ENCODE results near the gene EVL.

The EVL gene

DNA sequence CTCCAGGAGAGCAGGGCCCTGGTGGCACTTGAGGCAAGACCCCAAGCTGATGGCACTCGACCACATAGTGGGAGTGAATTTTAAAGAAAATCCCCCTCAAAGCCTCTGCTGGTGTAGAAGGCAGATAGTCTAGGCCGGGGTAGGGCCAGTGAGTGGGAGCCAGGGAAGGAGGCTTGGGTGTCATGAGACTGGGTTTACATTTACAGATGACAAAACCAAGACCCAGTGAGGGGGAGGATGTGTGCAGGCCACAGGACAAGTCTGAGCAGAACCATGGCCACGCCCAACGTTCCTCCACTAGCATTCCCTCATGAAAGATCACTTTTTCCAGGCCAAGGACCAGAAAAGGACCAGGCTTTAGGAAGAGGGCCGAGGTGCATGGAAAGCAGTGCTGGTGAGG is 42.0 kb downstream of the EVL start:
- Histone ChIP-seq H3K36me3 (ENCODE audit: control insufficient read depth, low read depth, low read length) (no peaks in the 10 kb centered on the region), H3K27ac (ENCODE audit: low read length) (no peak overlapping the region), H3K4me1 (ENCODE audit: control insufficient read depth, low read depth, low read length) (peaks cover 3% of the 10 kb centered on the region), H3K27me3 (ENCODE audit: control insufficient read depth, insufficient read depth, low read length) (no peaks in the 10 kb centered on the region), H3K9ac (ENCODE audit: low read length) (no peak overlapping the region), H3K9me3 (ENCODE audit: control insufficient read depth, low read depth, low read length) (no peaks in the 10 kb centered on the region), H3K4me3 (ENCODE audit: low read length) (no peak overlapping the region)

DNA sequence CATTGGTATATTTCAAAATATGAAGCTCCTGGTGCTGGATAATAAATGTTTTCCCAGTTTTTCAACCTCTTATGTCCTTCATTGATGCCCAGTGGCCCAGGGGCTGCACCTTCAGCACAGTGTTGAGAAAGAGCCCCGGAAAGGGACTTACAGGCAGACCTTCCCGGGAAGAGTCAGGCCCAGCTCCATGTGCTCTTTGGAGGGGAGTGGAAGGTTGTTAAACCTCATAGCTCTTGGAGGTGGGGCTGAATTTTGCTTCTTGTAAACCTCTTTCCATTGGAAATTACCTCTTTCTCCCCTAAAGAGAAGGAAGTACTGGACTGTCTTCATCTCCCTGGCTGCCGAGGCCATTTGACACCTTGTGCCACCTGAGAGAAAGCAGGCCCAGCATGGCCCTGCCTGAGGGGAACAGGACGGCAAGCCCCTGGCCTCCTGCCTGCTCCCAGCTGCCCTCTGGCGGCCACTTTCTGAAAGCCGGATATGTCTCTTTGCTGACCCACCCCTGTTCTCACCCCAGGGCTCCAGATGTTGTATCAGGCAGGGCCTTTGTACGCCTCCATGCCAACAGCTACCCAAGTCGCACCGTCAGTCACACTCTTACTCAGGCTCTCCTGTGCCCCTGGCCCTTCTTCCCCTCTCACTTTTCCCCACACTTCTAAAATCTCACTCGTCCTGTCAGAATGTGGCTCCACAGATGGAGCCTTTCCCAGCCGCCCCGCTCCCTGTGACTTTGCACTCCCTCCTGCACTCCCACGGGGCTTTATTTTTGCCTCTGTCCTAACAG is 43.0 kb downstream of the EVL start:
- Histone ChIP-seq H3K4me3 (ENCODE audit: low read length) (no peak overlapping the region), H3K27ac (ENCODE audit: low read length) (no peak overlapping the region), H3K36me3 (ENCODE audit: control insufficient read depth, low read depth, low read length) (no peaks in the 10 kb centered on the region), H3K9ac (ENCODE audit: low read length) (no peak overlapping the region), H3K4me1 (ENCODE audit: control insufficient read depth, low read depth, low read length) (peaks cover 3% of the 10 kb centered on the region), H3K9me3 (ENCODE audit: control insufficient read depth, low read depth, low read length) (no peaks in the 10 kb centered on the region), H3K27me3 (ENCODE audit: control insufficient read depth, insufficient read depth, low read length) (no peaks in the 10 kb centered on the region)

DNA sequence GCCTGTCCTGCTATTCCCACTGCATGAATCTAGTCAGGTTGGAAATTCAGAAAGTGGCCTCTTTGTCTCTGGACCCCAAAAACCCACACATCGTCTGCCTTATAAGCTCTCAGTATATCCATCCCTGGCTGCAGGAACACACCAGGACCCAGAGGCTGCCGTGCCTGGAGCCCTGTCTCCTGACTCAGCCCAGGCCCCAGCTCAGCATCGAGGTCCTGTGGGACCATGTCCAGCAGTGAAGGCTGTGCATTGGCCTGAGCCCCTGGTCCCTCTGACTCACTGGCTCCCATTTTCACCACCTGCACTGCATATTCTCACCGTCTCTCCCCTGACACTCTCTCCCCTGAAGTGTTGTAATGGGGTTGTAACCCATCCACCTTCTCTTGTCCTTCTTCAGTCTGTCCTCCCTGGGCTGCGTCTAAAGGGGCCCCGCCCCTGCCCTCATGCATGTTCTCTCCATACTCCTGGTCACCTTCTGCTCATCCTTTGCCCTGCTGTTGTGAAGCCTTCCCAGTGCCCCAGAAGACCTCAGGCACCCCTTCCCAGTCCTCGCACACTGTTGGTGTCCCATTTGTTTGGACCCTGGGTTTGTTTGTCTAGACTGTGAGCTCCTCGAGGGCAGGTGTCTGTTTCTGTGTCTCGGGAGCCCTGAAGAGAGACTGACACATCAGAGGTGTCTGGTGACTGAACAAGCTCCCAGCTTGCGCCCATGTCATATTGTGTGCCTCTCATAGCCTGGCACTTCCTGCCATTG is 43.8 kb downstream of the EVL start:
- H3K27me3 ChIP-seq (ENCODE audit: control insufficient read depth, insufficient read depth, low read length), result no peaks in the 10 kb centered on the region
- H3K27ac ChIP-seq (ENCODE audit: low read length), result no peak overlapping the region
- peaks cover 3% of the 10 kb centered on the region for H3K4me1 ChIP-seq (ENCODE audit: control insufficient read depth, low read depth, low read length)
- no peak overlapping the region for H3K9ac ChIP-seq (ENCODE audit: low read length)
- H3K4me3 ChIP-seq (ENCODE audit: low read length), result no peak overlapping the region
- H3K9me3 ChIP-seq (ENCODE audit: control insufficient read depth, low read depth, low read length), result no peaks in the 10 kb centered on the region
- H3K36me3 ChIP-seq (ENCODE audit: control insufficient read depth, low read depth, low read length), result no peaks in the 10 kb centered on the region

DNA sequence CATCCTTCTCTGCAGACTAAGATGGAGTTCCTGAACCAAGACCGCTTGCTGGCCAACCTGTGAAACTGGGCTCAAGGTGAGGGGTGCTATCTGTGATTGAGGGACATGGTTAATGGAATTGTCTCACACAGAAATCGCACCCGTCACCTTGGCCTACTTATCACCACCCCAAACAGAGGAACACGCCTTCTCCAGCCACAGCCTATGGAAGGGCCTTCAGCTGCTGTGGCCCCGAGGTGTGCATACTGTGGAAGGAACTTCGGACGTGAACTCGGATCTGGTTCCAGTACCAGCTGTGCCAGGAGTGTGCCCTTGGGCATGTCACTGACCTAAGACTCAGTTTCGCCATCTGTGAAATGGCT is 44.4 kb downstream of the EVL start:
- no peaks in the 10 kb centered on the region for H3K27me3 ChIP-seq (ENCODE audit: control insufficient read depth, insufficient read depth, low read length)
- no peak overlapping the region for H3K27ac ChIP-seq (ENCODE audit: low read length)
- no peaks in the 10 kb centered on the region for H3K36me3 ChIP-seq (ENCODE audit: control insufficient read depth, low read depth, low read length)
- no peak overlapping the region for H3K9ac ChIP-seq (ENCODE audit: low read length)
- H3K9me3 ChIP-seq (ENCODE audit: control insufficient read depth, low read depth, low read length), result no peaks in the 10 kb centered on the region
- H3K4me1 ChIP-seq (ENCODE audit: control insufficient read depth, low read depth, low read length), result peaks cover 3% of the 10 kb centered on the region
- no peak overlapping the region for H3K4me3 ChIP-seq (ENCODE audit: low read length)

DNA sequence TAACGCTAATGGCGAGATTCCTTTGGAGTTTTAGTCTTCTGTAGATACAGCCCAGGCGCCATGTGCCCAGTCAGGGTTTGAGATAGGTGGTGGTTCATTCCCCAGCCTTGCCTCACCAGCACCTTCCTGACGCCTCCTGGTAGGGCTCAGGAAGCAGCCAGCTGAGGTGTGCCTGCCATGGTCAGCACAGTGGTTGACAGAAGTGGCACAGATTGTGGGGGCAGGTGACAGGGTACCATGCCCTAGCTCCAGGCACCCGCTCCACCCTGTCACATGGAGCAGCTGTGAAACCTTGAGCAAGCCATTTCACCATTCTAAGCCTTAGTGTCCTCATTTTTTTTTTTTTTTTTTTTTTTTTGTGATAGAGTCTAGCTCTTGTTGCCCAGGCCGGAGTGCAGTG is 45.6 kb downstream of the EVL start:
- no peaks in the 10 kb centered on the region for H3K36me3 ChIP-seq (ENCODE audit: control insufficient read depth, low read depth, low read length)
- no peak overlapping the region for H3K9ac ChIP-seq (ENCODE audit: low read length)
- H3K4me1 ChIP-seq (ENCODE audit: control insufficient read depth, low read depth, low read length), result peaks cover 3% of the 10 kb centered on the region
- no peaks in the 10 kb centered on the region for H3K9me3 ChIP-seq (ENCODE audit: control insufficient read depth, low read depth, low read length)
- no peak overlapping the region for H3K4me3 ChIP-seq (ENCODE audit: low read length)
- H3K27ac ChIP-seq (ENCODE audit: low read length), result no peak overlapping the region
- H3K27me3 ChIP-seq (ENCODE audit: control insufficient read depth, insufficient read depth, low read length), result no peaks in the 10 kb centered on the region

DNA sequence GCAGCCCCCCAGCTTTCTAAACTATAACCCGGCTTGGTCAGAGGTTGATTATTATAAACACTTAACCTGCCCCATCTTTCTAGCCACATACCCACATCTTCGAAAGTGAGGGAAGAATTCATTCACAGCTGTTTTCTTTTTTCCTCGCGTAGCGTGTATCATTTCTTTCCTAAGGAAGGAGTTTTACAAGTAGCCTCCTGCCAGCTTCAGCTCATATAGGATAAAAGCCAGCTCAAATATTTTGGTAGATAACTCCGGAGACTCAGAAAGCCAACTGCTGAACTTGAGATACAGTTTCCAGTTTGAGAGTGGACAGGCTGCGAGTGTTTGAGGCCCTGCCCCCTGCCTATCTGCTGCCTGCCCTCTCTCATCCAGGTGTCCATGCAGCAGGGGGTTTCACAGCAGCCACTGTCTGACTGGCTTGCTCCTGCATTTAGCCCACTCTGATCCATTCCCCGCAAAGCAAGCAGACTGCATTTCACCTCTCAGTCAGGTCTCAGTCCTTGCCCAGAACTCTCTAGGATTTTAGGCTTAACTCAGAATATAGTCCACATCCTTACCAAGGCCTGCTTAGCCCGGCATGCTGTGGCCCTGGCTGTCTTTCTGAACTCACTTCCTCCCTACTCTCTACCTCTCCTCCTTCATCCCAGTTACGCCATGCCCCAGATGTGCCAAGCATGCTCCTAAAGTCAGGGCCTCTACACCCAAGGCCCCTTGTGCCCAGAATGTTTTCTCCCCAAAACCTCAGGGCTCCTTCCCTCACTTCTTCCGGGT is 46.9 kb downstream of the EVL start:
- Histone ChIP-seq H3K36me3 (ENCODE audit: control insufficient read depth, low read depth, low read length) (no peaks in the 10 kb centered on the region), H3K27ac (ENCODE audit: low read length) (no peak overlapping the region), H3K9ac (ENCODE audit: low read length) (no peak overlapping the region), H3K27me3 (ENCODE audit: control insufficient read depth, insufficient read depth, low read length) (no peaks in the 10 kb centered on the region), H3K9me3 (ENCODE audit: control insufficient read depth, low read depth, low read length) (no peaks in the 10 kb centered on the region), H3K4me3 (ENCODE audit: low read length) (no peak overlapping the region), H3K4me1 (ENCODE audit: control insufficient read depth, low read depth, low read length) (peaks cover 3% of the 10 kb centered on the region)

DNA sequence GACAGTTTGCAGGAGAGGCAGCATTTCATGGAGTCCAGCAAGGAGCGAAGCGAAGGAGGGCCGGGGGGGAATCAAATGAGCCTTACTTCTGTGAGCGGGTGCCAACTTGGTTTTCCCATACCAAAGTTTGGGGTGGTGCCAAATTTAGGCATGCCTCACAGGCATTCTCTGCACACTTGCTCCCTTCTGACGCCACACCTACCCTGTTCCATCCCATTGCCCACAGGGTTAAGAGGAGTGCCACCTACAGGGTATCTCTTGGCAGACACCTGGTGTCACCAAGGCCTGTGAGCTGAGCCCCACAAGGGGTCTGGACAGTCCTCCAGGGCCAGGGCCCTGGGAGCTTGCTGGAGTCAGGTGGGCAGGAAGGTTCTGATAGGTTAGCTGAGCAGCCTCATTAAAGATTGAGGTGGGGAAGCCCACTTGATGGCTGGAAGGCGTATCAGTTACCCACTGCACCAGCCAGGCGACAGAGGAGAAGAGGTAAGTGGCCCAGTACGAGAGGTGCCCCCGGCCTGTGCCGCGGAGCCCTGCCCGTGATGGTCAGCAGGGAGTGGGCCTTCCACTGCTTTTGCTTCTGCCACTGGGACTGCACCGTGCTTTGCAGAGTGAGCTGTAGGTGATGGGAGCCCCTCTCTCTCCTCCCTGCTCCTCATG is 49.0 kb downstream of the EVL start:
- Histone ChIP-seq H3K9me3 (ENCODE audit: control insufficient read depth, low read depth, low read length) (no peaks in the 10 kb centered on the region), H3K9ac (ENCODE audit: low read length) (no peak overlapping the region), H3K27me3 (ENCODE audit: control insufficient read depth, insufficient read depth, low read length) (no peaks in the 10 kb centered on the region), H3K36me3 (ENCODE audit: control insufficient read depth, low read depth, low read length) (no peaks in the 10 kb centered on the region), H3K27ac (ENCODE audit: low read length) (no peak overlapping the region), H3K4me1 (ENCODE audit: control insufficient read depth, low read depth, low read length) (no peaks in the 10 kb centered on the region), H3K4me3 (ENCODE audit: low read length) (no peak overlapping the region)

DNA sequence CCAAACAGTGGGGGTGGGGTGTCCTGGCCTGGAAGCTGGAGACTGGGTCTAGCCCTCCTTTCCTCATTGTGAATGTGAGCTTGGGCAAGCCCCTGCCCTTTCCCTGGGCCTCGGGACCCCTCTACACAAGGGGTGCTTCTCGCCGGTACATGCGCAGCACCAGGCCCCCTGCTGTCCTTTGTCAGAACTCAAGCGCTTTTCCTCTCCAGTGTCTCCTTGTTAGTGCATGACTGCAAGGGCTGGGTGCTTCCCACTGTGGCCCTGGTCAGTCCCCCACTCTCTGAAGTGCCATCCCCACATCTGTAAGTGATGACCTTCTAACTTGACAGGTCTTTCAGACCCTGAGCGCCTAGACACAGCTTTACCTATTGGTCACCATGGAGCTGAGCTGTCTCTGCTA is 50.0 kb downstream of the EVL start:
- H3K4me1 ChIP-seq (ENCODE audit: control insufficient read depth, low read depth, low read length), result no peaks in the 10 kb centered on the region
- H3K4me3 ChIP-seq (ENCODE audit: low read length), result no peak overlapping the region
- H3K9ac ChIP-seq (ENCODE audit: low read length), result no peak overlapping the region
- H3K36me3 ChIP-seq (ENCODE audit: control insufficient read depth, low read depth, low read length), result no peaks in the 10 kb centered on the region
- H3K27me3 ChIP-seq (ENCODE audit: control insufficient read depth, insufficient read depth, low read length), result no peaks in the 10 kb centered on the region
- H3K27ac ChIP-seq (ENCODE audit: low read length), result no peak overlapping the region
- H3K9me3 ChIP-seq (ENCODE audit: control insufficient read depth, low read depth, low read length), result no peaks in the 10 kb centered on the region

DNA sequence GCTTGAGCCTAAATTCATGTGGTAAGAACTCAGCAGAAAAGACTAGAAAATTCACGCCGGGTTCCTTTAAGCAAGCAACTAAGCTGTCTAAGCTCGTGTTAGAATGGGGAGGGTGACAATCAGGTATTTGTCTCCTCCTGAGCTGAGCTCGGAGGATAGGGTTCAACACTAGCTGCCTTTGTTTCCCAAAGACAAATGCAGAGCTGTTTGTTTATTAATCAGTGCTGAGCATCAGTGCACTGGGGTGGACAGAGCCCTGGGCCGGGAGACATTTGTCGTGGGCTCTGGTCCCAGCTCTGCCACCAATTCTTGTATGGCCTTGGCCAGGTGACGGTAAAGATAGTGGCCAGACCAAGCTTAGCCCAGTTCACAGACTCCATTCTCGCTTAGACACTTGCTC is 50.5 kb downstream of the EVL start:
- no peak overlapping the region for H3K9ac ChIP-seq (ENCODE audit: low read length)
- H3K27ac ChIP-seq (ENCODE audit: low read length), result no peak overlapping the region
- H3K9me3 ChIP-seq (ENCODE audit: control insufficient read depth, low read depth, low read length), result no peaks in the 10 kb centered on the region
- H3K27me3 ChIP-seq (ENCODE audit: control insufficient read depth, insufficient read depth, low read length), result no peaks in the 10 kb centered on the region
- no peaks in the 10 kb centered on the region for H3K36me3 ChIP-seq (ENCODE audit: control insufficient read depth, low read depth, low read length)
- H3K4me3 ChIP-seq (ENCODE audit: low read length), result no peak overlapping the region
- H3K4me1 ChIP-seq (ENCODE audit: control insufficient read depth, low read depth, low read length), result no peaks in the 10 kb centered on the region

DNA sequence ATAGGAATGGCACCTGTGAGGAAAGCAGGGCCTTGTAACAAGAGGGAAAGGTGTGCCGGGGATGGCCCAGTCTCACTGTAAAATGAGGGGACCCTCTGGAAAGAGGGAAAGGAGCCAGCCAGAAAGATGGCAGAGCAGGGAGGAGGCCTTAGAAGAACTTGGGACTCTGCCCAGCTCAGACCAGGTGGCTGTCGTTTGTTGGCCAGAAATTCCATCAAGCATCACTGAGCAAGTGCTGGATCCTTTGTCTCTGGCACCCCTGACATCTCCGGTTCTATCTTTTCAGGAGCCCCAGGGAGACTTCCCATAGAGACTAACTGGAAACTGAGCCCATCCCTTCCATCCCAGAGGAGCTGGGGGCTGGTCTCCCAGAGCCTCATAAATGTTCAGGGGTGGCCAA is 50.9 kb downstream of the EVL start:
- Histone ChIP-seq H3K36me3 (ENCODE audit: control insufficient read depth, low read depth, low read length) (no peaks in the 10 kb centered on the region), H3K27ac (ENCODE audit: low read length) (no peak overlapping the region), H3K9me3 (ENCODE audit: control insufficient read depth, low read depth, low read length) (no peaks in the 10 kb centered on the region)

DNA sequence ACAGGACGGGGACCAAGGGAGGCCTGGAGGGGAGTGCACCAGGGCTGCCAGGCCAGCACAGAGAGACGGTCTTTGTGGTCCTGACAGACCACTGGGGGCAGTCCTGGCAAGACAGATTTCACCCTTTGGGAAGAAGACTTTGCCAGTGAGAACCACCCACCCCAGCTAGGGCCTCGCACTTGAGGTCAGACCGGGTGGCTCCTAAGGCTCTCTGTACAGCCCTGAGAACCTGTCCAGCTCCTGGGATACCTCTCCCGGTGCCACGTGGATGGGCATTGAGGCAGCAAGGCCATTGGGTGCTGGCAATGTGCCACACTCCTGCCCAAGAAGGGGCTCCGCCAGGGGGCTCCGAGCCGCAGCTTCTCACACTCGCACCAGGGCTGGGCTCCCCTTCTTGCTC is 51.8 kb downstream of the EVL start:
- H3K36me3 ChIP-seq (ENCODE audit: control insufficient read depth, low read depth, low read length), result no peaks in the 10 kb centered on the region
- H3K27ac ChIP-seq (ENCODE audit: low read length), result no peak overlapping the region
- no peak overlapping the region for H3K9ac ChIP-seq (ENCODE audit: low read length)
- no peaks in the 10 kb centered on the region for H3K27me3 ChIP-seq (ENCODE audit: control insufficient read depth, insufficient read depth, low read length)
- H3K4me1 ChIP-seq (ENCODE audit: control insufficient read depth, low read depth, low read length), result no peaks in the 10 kb centered on the region
- no peaks in the 10 kb centered on the region for H3K9me3 ChIP-seq (ENCODE audit: control insufficient read depth, low read depth, low read length)
- no peak overlapping the region for H3K4me3 ChIP-seq (ENCODE audit: low read length)

More for the DNA sequence above, 50.9 kb downstream of the EVL start:
- Histone ChIP-seq H3K27me3 (ENCODE audit: control insufficient read depth, insufficient read depth, low read length) (no peaks in the 10 kb centered on the region), H3K4me3 (ENCODE audit: low read length) (no peak overlapping the region), H3K4me1 (ENCODE audit: control insufficient read depth, low read depth, low read length) (no peaks in the 10 kb centered on the region), H3K9ac (ENCODE audit: low read length) (no peak overlapping the region)
